Hepatocyte (in vitro differentiated cells): Measurements from ENCODE around the gene TOX2.

Experiments
- CTCF ChIP-seq: fragments of 200-600 bp; sonication (generic); IDR thresholded peaks from 2 replicates; pipeline ENCODE4 v1.5.1; 2016; ENCODE audit warnings: antibody characterized with exemption, mild to moderate bottlenecking; ENCODE audit not compliant: poor library complexity
- EZH2 ChIP-seq: fragments of 200-600 bp; sonication (generic); IDR thresholded peaks from 2 replicates; pipeline ENCODE4 v1.6.1; 2016; ENCODE audit warnings: antibody characterized with exemption, mild to moderate bottlenecking, borderline replicate concordance

DNA sequence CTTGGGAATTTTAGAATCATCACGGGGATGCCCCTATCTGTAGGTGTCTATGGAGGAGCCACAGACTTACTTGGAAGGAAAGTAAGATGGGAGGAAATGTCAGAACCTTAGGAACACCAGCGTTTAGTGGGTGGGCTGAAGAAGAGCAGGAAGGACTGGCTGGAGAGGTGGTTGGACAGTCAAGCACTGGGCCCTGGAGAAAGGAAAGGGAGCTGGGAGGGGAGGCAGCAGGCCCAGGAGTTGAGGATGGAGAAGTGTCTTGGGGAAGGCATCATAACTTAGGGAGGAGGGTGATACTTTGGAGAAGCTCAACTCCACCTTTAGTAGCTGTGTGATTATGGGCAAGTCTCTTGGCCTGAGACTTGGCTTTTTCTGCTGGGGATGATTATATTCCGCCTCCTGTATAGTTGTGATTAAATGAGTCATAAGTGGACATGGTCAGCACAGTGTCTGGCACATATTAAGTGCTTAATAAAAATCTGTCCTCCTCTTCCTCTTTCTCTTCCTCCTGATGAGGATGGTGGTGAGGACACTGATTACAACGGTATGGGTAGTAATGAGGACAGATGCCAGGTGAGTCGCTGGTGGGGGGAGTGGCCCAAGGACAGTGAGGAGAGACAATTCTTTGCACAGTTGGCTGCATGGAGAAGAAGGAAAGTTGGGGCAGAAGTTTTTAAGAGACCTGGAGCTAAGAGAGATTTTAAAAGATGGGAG, 125.7 kb downstream of the TOX2 start:
- no peak for TF ChIP-seq CTCF
- no peak for TF ChIP-seq EZH2
